Activated T-cell treated with anti-CD3 and anti-CD28 coated beads, Interleukin-2, amount 50 U/mL, for 24 hours (primary cell): ENCODE data around the gene ELP2.

Experiments used
- DNase-seq: peaks from one replicate; pipeline ENCODE4 v3.0.0-alpha.2; 2020
- H3K27ac Mint-ChIP-seq: 2 replicates; pipeline ENCODE4 v1.8.0; 2020; ENCODE audit warnings: mild to moderate bottlenecking, mixed read lengths
- H3K27me3 Mint-ChIP-seq: 2 replicates; pipeline ENCODE4 v1.8.0; 2020; ENCODE audit warnings: mixed read lengths
- H3K36me3 Mint-ChIP-seq: 2 replicates; pipeline ENCODE4 v1.8.0; 2020; ENCODE audit warnings: low read depth, mixed read lengths
- H3K4me1 Mint-ChIP-seq: 2 replicates; pipeline ENCODE4 v1.8.0; 2020; ENCODE audit warnings: low read depth, mixed read lengths
- H3K4me3 Mint-ChIP-seq: 2 replicates; pipeline ENCODE4 v1.8.0; 2020; ENCODE audit warnings: mild to moderate bottlenecking, moderate library complexity, mixed read lengths
- H3K9me3 Mint-ChIP-seq: 2 replicates; pipeline ENCODE4 v1.8.0; 2020; ENCODE audit warnings: mixed read lengths

ELP2 gene

DNA sequence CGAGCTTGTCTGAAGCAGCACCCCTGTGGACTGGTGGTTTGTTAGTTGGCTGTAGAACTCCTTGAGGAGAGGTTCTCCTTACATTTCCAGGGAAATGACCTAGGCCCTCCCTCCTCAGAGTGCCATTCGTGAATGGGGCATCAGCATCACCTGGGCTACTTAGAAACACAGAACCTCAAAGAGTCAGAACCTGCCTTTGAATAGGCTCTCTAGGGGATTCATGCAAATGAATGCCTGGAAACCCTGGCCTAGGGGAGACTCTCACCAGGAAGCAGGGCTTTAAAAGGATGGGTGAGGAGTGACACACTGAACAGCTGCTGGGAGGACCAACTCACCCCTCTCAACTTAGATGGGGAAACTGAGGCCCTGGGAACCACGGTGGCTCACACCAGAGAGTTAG lies 55.5 kb downstream of the ELP2 start:
- no peak for DNase-seq
- no peak overlapping the region for H3K27ac Mint-ChIP-seq
- H3K4me1 Mint-ChIP-seq: peaks cover 15% of the 10 kb centered on the region
- H3K27me3 Mint-ChIP-seq: peaks cover 35% of the 10 kb centered on the region
- no peak overlapping the region for H3K4me3 Mint-ChIP-seq
- no peaks in the 10 kb centered on the region for H3K36me3 Mint-ChIP-seq
- H3K9me3 Mint-ChIP-seq: no peaks in the 10 kb centered on the region

DNA sequence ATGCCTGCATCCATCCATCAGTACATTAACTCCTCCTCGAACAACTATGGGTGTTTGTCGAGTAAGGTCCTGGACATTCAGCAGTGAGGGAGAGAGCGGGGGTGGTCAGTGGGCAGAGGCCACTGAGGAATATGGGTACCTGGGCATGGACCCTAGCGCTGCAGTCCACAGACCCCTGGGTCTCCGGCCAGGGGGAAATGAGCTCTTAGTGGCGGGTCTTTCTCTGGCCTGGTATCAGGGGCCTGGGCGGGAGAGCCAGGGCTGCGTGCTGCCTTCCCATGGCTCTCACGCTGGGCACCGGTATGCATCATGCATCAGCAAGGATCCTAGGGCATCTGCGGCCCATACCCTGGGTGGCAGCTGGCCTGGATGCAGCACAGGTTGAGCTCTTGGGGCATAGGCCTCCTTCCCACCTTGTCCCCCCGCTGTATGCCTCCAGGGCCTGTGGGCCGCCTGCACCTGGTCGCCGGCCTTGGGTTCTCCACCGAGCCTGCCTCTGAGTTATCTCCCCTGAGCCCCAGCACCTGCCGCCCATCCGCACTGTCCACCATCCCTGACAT lies 56.3 kb downstream of the ELP2 start:
- Mint-ChIP-seq H3K27ac (no peak overlapping the region), H3K4me1 (peaks cover 15% of the 10 kb centered on the region), H3K9me3 (no peaks in the 10 kb centered on the region), H3K27me3 (peaks cover 38% of the 10 kb centered on the region), H3K36me3 (no peaks in the 10 kb centered on the region), H3K4me3 (peak overlapping the region; percentile 78)
- DNase-seq: no peak

DNA sequence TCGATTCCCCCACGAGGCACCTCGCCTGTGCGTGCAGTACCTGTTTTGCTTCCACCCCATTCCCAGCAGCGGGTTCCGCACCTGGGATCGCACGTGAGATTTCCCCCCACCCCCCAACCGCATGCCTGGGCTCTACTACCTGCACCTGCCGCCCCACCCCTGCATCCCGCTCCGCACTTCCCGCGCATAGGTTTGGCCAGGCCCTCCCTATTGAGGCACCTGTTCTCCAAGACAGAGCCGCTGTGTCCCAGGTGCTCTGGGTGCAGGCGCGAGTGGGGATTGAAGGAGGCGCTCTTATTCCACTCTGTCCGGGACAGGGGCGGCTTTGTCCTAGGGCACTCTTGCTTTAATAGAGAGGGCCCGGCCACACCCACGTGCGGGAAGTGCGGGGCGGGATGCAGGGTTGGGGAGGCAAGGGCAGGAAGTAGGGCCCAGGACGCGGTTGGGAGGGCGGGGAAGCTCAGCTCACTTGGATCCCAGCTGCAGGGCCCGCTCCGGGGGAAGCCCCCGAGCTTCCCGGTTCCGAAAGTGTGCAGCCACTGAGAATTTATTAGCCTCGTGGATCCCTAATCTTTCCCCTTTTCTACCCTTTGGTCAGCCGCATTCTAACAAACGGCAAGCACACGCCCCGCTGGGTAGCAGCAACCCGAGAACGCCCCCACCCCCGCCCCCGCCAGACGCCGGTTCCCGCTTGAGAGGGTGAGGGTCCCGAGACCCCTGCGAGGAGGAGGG lies 56.9 kb downstream of the ELP2 start:
- Mint-ChIP-seq H3K27ac (no peak overlapping the region), H3K4me3 (peak overlapping the region; percentile 78), H3K4me1 (peaks cover 15% of the 10 kb centered on the region), H3K9me3 (no peaks in the 10 kb centered on the region), H3K27me3 (peaks cover 40% of the 10 kb centered on the region), H3K36me3 (no peaks in the 10 kb centered on the region)
- peak; percentile 41 for DNase-seq

DNA sequence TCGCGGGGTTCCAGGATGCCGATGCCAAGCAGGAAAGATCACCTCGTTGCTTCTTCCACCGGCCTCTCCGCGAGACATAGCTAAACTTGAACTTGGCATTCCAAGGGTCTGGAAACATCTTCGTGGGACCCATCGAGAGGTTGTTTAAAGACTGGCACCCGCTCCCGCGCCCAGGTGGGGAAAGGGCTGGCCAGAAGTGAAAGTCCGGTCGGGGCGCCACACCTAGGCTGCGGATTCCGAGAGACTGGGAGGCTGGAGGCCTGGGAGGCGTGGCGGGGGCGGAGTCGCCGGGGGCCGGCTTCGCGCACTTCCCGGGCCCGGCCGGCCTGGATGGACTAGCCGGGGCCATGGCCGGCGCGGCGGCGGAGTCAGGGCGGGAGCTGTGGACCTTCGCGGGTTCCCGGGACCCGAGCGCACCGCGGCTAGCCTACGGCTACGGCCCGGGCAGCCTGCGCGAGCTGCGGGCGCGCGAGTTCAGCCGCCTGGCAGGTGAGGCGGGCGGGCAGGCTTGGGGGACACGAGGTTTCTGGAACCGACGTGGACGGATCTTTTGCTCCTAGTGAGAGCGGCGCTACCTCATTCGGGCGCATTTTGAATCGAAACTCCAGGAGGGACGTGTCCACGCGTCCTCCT lies 57.6 kb downstream of the ELP2 start, which contains the start of gene MOCOS:
Gene MOCOS, plus strand, starts transcription at position 305 of the 633 bp plus-strand sequence. Its CDS starts 43 bp downstream, at position 348.
- Mint-ChIP-seq H3K27me3 (peaks cover 42% of the 10 kb centered on the region), H3K4me1 (peaks cover 15% of the 10 kb centered on the region), H3K27ac (no peak within 1 kb of the TSS), H3K36me3 (no peaks in the 10 kb centered on the region), H3K9me3 (no peaks in the 10 kb centered on the region), H3K4me3 (peak within 1 kb of the TSS; percentile 78)
- DNase-seq: peak; percentile 68

DNA sequence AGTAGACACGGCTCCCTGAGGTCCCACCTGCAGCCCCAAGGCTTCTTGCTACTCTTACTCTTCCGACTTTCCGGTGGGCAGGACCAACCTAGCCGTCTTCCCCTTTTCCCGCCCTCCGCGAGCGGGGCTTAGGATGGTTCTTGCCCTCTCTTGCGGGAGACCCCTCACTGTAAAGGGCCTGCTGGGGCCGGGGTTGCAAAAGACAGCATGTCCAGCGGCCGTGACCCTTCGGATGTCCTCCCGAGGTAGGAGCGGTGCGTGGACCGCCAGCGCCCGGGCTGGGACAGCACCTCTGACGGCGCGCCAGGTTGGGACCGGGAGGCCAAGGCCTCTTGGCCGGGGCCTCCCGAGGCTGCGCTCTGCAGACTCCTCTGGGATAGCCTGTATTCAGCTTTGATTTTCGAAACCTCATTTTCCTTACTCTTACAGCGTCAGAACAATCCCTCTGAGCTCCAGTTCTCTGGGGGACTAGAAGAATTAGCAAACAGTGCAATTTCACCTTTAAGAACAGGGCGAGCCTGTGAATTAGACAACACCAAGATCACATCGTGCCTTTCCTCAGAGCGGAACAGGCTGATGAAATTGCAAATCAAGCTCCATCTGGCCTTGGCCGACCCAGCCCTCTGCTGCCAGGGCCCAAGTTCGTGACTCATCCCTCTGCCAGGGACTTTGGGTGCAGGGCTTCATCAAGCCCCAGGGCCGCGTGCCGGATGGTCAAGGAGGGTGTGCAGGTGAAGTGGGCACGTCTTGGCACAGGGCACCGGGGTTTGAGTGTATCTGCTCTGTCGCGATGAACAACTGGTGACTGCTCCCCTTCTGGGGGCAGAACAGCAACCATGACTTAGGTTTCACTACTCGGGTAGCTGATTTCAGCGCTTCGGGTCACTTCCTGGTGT lies 58.4 kb downstream of the ELP2 start:
- no peaks in the 10 kb centered on the region for H3K36me3 Mint-ChIP-seq
- peak overlapping the region; percentile 65 for H3K4me3 Mint-ChIP-seq
- no peaks in the 10 kb centered on the region for H3K9me3 Mint-ChIP-seq
- H3K27me3 Mint-ChIP-seq: peaks cover 42% of the 10 kb centered on the region
- peaks cover 15% of the 10 kb centered on the region for H3K4me1 Mint-ChIP-seq
- H3K27ac Mint-ChIP-seq: no peak overlapping the region
- no peak for DNase-seq

DNA sequence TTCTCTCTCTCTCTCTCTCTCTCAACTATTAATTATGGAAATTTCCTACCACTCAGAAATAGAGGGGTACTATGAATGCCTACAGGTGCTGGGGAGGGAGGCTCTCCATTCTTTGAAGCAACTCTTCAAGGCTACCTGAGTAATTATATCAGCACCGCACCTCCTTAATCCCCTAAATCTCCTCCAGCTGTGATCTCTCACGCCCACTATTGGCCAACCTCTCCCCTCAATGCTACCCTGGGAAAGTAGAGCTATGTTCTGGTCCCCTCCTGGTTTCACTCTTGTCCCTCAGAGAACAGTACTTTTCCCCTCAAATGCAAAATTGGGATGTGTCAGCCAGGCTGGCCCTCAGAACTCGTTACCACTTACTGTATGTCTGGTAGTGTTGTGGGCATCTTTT lies 59.2 kb downstream of the ELP2 start:
- no peaks in the 10 kb centered on the region for H3K36me3 Mint-ChIP-seq
- H3K9me3 Mint-ChIP-seq: no peaks in the 10 kb centered on the region
- H3K27ac Mint-ChIP-seq: no peak overlapping the region
- no peak for DNase-seq
- H3K27me3 Mint-ChIP-seq: peaks cover 42% of the 10 kb centered on the region
- peaks cover 15% of the 10 kb centered on the region for H3K4me1 Mint-ChIP-seq
- H3K4me3 Mint-ChIP-seq: no peak overlapping the region

DNA sequence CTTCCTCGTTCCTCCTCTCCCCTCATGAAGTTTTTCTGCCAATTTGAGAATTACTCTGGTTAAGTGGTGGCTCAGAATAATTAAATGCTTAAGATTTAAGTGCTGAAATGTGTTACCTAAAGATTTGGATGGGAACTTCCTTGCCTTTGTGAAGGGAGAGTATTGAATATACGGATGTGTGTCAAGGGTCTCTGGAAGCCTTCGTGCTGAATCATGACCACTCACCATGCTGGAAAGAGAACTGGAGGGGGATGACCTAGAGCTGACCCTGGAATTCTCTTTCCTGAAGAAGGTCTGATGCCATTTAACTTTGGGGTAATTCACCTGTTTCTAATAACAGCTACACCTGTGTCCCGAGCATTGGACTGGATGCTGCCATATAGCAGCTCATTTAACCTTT lies 59.8 kb downstream of the ELP2 start:
- Mint-ChIP-seq H3K27ac (no peak overlapping the region), H3K27me3 (peaks cover 42% of the 10 kb centered on the region), H3K4me3 (no peak overlapping the region), H3K4me1 (peaks cover 15% of the 10 kb centered on the region), H3K36me3 (no peaks in the 10 kb centered on the region), H3K9me3 (no peaks in the 10 kb centered on the region)
- no peak for DNase-seq

DNA sequence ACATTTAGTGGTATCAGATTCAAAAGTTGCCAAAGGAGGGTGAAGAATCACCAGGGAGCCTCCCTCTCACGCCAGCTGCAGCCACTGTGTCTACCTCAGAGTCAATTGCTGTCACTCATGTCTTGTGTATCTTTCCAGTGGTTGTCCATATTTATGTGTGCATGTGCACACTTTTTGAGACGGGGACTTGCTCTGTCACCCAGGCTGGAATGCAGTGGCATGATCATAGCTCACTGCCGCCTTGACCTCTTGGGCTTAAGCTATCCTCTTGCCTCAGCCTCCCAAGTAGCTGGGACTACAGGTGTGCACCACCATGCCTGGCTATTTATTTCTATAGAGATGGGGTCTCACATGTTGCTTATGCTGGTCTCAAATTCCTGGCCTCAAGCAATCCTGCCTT lies 61.6 kb downstream of the ELP2 start:
- H3K27me3 Mint-ChIP-seq: peaks cover 35% of the 10 kb centered on the region
- H3K36me3 Mint-ChIP-seq: no peaks in the 10 kb centered on the region
- no peak overlapping the region for H3K27ac Mint-ChIP-seq
- no peak for DNase-seq
- H3K9me3 Mint-ChIP-seq: no peaks in the 10 kb centered on the region
- peaks cover 14% of the 10 kb centered on the region for H3K4me1 Mint-ChIP-seq
- no peak overlapping the region for H3K4me3 Mint-ChIP-seq

DNA sequence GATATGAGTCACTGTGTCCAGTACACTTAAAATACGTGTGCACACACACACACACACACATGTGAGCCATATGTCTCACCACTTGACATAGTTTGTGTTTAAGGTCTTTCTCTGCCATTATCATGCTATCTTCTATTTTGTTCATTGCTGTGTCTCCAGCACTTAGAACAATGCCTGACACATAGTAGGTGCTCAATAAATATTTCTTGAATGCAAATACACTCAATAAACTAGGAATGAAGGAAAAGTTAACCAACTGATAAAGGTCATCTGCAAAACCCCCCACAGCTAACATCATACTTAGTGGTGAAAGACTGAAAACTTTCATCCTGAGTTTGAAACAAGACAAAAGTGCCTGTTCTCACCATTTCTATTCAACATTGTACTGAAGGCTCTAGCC lies 62.0 kb downstream of the ELP2 start:
- no peaks in the 10 kb centered on the region for H3K9me3 Mint-ChIP-seq
- H3K27me3 Mint-ChIP-seq: peaks cover 32% of the 10 kb centered on the region
- H3K27ac Mint-ChIP-seq: no peak overlapping the region
- DNase-seq: no peak
- H3K4me3 Mint-ChIP-seq: no peak overlapping the region
- H3K4me1 Mint-ChIP-seq: peaks cover 10% of the 10 kb centered on the region
- no peaks in the 10 kb centered on the region for H3K36me3 Mint-ChIP-seq

DNA sequence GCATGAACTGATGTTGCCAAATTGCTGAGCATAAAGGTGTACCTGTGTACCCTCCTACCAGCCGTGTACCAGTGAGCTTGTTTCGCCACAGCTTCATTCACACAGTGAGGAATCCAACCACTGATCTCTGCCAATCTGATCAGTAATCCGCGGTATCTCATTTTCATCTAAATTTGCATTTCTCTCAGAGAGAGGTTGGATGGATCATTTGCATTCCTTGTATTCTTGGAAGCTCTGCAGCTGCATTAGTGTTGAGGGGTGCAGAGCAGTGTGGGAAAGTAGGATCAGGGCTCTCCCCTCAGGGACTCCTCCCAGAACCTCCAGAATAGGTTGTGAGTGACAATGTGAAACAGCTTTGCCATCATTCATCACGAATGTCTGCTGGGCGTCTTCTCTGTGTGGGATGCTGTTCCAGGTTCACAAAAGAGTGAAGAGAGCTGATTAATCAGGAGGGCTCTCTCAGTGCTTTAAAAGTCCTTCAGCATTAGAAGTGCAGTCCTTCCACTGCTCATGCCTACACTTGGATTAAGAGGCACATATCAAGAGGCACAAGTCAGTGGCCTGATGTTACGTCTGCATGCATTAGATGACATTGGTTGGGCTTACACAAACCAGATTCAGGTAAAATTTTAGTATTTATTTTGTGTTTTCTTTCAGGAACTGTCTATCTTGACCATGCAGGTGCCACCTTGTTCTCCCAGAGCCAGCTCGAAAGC lies 65.1 kb downstream of the ELP2 start:
- no peaks in the 10 kb centered on the region for H3K4me1 Mint-ChIP-seq
- no peak overlapping the region for H3K27ac Mint-ChIP-seq
- no peak overlapping the region for H3K4me3 Mint-ChIP-seq
- H3K27me3 Mint-ChIP-seq: peaks cover 11% of the 10 kb centered on the region
- no peaks in the 10 kb centered on the region for H3K36me3 Mint-ChIP-seq
- no peak for DNase-seq
- H3K9me3 Mint-ChIP-seq: no peaks in the 10 kb centered on the region

DNA sequence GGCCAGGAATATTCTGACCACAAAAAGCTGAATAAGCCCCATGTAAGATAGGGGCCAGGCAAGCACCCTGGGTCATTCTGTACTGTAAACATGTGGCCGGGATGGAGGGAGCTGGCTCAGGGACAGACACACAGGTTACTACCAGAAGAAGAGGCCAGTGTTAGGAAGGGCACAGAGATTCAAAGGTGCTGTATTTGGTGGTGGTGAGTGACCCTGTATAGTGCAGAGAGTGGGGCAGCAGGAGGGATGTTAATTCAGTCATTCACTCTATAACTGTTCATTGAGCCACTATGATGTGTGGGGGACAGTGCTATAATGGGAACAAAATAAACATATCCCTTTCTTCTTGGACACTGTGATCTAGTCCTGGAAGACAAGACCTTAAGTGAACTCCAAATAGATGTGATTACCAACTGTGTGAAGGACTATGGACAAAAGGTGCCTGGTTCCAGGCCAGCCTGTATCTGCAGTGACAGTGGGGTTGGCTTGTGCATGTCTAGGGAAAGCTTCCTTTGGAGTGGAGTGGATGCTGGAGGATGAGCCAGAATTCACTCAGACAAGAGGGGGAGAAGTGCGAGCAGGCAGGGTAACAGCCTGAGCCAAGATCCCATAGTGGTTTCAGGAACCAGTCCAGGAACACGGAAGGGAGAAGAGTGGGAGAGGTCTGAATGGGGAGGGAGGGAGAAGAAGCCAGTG lies 65.9 kb downstream of the ELP2 start:
- Mint-ChIP-seq H3K4me3 (no peak overlapping the region), H3K27me3 (peaks cover 5% of the 10 kb centered on the region), H3K9me3 (no peaks in the 10 kb centered on the region), H3K36me3 (no peaks in the 10 kb centered on the region), H3K27ac (no peak overlapping the region), H3K4me1 (no peaks in the 10 kb centered on the region)
- no peak for DNase-seq

DNA sequence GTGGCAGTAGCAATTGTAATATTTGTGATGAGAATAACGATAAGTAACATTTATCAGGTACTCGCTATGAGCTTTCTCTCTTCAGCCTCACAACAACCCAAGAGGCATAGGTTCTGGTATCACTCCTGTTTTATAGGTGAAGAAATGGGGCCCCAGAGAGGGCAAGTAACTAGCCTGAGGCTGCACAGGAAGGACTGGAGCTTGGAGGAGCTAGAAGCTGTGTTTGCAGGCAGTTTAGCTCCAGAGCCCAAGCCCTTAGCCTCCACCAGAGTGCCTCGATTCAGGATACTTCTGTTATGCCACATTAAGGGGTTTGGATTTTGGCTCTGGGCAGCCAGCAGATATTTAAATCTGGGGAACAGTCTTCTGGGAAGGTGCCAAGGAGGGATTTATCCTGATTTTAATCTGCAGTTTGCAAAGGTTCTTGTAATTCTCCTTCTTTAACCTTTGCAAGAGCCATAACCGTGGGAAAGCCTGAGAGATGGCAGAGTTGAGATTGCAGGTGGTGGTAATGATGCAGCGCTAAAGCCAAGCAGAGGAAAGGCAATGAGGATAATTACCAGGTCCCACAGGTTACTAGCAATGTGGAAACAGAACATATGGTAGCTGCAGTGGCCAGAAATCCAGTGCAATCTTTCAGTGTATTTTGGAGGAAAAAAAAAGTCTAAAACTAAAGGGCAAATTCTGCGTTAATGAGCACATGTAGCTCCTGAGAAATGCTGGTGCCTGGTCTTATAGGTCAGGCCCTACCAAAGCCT lies 66.7 kb downstream of the ELP2 start:
- DNase-seq: no peak
- Mint-ChIP-seq H3K4me3 (no peak overlapping the region), H3K36me3 (no peaks in the 10 kb centered on the region), H3K27me3 (peaks cover 5% of the 10 kb centered on the region), H3K4me1 (no peaks in the 10 kb centered on the region), H3K27ac (no peak overlapping the region), H3K9me3 (no peaks in the 10 kb centered on the region)

DNA sequence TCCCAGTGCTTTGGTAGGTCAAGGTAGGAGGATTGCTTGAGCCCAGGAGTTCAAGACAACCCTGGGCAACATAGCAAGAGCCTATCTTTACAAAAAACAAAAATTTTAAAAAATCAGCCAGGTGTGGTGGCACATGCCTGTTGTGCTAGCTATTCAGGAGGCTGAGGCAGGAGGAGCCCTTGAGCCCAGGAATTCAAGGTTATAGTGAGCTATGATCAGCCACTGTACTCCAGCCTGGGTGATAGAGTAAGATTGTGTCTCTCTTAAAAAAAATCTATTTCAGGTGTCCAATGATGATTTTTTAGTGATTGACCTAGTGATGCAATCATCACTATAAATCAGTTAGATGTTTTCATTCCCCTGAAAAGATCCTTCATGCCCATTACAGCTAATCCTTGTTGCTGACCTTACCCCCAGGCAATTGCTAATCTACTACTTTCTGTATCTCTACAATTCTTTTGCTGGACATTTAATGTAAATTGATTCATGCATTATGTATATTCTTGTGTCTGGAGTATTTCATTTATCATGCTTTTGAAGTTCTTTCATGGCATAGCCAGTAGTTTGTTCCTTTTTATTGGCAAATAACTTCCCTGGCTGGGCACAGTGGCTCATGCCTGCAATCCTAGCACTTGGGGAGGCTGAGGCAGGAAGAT lies 67.9 kb downstream of the ELP2 start:
- Mint-ChIP-seq H3K36me3 (no peaks in the 10 kb centered on the region), H3K27me3 (peaks cover 3% of the 10 kb centered on the region), H3K27ac (no peak overlapping the region), H3K4me3 (no peak overlapping the region), H3K4me1 (no peaks in the 10 kb centered on the region), H3K9me3 (no peaks in the 10 kb centered on the region)
- DNase-seq: no peak
